ENCODE data around the gene UGT1A10.
"Not testable (repeated sequence)": the region's sequence is repeated elsewhere in the genome, so short reads cannot be mapped to it uniquely, and the experiment has no call there.

UGT1A10 gene

DNA sequence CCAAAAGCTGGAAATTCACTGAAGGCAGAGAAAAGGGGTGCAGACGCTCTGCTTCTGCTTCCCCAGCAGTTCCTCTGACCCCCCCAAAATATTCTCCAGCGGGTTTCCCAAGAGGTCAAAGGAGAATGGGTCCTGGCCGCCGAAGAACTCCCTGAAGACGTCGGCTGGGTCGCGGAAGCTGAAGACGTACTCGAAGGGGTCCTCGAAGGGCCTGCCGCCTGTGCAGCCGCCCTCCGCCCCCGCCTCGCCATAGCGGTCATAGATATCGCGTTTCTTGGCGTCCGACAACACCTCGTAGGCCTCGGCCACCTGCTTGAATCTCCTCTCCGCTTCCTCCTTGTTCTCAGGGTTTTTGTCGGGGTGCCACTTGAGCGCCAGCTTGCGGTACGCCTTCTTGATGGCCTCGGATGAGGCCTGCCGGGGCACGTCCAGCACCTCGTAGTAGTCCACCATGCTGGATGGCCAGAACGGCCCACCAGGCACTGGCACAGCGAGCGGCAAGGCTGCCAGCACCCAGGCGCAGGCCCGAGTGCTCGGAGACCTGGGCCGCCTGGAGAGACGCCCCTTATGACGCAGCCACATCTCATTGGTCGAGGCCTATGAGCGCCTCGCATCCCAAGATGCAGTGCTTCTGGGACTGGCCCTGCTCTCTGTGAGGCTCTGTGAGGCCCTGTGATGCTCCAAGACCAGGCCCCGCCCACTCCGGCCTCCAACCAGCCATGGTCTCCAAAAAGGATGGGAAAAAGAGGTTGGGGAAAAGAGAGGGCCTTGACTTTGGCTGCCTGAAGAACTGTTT lies 107.4 kb downstream of the UGT1A10 start:
- H3K4me3 ChIP-seq (ENCODE audit: low read depth, low read length), result no peak overlapping the region
- TF ChIP-seq MYC (IDR thresholded peaks at IDR 0.05; ENCODE audit: low read depth, low read length), result no peak
- no peak for DNase-seq (ENCODE audit: low read depth)

DNA sequence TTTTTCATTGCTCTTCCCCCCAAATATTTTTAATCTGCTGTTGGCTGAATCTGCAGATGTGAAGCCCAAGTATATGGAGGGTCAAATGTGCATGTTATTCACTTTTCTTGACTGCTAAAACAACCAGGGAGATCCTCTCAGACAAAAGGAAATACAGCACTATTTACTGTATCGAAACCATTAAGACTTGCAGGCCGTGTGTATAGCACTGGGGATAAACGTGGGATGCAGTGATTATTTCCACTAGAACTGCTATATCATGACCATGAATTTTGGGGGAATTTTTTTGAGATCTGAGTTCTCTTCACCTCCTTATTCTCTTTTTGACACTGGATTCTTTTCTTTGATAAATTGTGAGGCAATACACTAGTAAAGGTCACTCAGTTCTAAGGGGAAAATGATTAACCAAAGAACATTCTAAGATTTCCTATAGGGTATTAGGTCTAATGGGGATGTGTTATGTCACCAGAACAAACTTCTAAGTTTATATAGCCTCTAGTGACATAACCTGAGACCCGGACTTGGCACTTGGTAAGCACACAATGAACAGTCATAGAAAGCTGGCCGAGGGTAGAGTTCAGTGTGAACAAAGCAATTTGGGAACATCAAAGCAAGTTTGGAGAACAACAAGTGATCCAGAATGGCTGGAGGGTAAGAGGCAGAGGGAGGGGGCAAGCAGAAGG lies 109.0 kb downstream of the UGT1A10 start:
- H3K4me3 ChIP-seq (ENCODE audit: low read depth, low read length), result no peak overlapping the region
- DNase-seq (ENCODE audit: low read depth), result no peak
- TF ChIP-seq MYC (IDR thresholded peaks at IDR 0.05; ENCODE audit: low read depth, low read length) (no peak), POLR2A (IDR thresholded peaks at IDR 0.05; ENCODE audit: extremely low read depth, insufficient read length) (no peak)
- TF ChIP-seq, protein P1, sequence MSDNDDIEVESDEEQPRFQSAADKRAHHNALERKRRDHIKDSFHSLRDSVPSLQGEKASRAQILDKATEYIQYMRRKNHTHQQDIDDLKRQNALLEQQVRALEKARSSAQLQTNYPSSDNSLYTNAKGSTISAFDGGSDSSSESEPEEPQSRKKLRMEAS (IDR thresholded peaks at IDR 0.05; ENCODE audit: low read depth, low read length), result no peak
- TF ChIP-seq, protein P2, sequence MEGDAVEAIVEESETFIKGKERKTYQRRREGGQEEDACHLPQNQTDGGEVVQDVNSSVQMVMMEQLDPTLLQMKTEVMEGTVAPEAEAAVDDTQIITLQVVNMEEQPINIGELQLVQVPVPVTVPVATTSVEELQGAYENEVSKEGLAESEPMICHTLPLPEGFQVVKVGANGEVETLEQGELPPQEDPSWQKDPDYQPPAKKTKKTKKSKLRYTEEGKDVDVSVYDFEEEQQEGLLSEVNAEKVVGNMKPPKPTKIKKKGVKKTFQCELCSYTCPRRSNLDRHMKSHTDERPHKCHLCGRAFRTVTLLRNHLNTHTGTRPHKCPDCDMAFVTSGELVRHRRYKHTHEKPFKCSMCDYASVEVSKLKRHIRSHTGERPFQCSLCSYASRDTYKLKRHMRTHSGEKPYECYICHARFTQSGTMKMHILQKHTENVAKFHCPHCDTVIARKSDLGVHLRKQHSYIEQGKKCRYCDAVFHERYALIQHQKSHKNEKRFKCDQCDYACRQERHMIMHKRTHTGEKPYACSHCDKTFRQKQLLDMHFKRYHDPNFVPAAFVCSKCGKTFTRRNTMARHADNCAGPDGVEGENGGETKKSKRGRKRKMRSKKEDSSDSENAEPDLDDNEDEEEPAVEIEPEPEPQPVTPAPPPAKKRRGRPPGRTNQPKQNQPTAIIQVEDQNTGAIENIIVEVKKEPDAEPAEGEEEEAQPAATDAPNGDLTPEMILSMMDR (IDR thresholded peaks at IDR 0.05; ENCODE audit: low read depth, low read length), result no peak

DNA sequence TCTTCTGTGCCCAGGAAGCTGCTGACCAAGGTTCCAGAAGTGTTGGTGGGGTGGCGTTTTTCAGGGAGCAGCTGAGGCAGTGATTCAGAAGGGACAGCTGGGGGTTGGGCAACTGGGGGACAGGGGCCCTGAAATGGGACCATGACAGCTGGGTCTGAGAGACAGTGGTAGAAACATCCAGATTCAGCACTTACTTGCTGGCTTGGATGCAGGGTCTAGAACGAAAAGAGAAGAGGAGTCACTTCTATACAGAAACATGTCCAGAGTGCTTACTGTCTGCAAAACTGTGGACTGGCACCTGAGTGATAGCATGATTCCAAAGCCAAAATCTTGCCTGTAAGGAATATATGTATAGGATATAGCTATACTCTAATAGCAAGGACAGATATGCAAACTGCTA lies 109.6 kb downstream of the UGT1A10 start:
- H3K4me3 ChIP-seq (ENCODE audit: low read depth, low read length); DNase-seq (ENCODE audit: low read depth): not testable (repeated sequence)

DNA sequence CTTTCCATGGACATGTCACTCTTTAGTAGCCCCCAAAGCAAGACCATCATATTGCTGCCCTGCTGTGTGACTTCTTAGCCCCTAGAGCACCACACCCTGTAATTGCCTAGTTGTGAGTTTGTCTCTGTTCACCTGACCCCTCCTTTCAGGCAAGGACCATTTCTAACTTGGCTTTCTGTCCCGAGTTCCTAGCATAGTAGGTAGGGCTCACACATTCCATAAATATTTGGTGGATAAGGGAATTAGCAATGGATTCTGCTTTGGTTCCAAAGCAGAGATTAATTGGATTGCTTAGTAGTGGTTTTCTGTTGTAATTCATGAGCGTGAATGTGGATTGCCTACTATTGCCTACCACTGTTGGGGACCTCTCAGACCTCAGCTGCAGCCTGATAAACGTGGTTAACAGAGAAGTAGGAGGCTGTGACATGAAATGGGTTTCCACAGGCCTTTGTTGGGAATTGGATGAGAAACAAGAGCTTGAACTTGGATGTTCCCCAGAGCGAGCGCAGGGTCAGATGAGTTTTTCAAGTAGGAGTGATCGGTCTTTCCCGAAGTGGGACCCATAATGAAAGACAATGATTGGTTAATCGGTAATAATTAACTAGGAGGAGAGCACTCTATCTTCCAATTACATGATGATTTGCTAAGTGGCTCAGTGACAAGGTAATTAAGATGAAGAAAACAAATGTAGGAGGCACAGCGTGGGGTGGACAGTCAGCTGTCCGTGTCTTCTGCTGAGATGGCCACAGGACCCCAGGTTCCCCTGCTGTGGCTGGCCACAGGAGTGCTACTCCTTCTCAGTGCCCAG lies 110.4 kb downstream of the UGT1A10 start:
- DNase-seq (ENCODE audit: low read depth), result no peak
- no peak overlapping the region for H3K4me3 ChIP-seq (ENCODE audit: low read depth, low read length)

DNA sequence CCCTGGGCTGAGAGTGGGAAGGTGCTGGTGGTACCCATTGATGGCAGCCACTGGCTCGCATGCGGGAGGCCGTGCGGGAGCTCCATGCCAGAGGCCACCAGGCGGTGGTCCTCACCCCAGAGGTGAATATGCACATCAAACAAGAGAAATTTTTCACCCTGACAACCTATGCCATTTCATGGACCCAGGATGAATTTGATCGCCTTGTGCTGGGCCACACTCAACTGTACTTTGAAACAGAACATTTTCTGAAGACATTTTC lies 111.0 kb downstream of the UGT1A10 start:
- TF ChIP-seq, protein P2 (IDR thresholded peaks at IDR 0.05; ENCODE audit: low read depth, low read length), result no peak
- TF ChIP-seq, protein P1 (IDR thresholded peaks at IDR 0.05; ENCODE audit: low read depth, low read length), result no peak
- no peak for TF ChIP-seq POLR2A (IDR thresholded peaks at IDR 0.05; ENCODE audit: extremely low read depth, insufficient read length)
- no peak for TF ChIP-seq MYC (IDR thresholded peaks at IDR 0.05; ENCODE audit: low read depth, low read length)
- DNase-seq (ENCODE audit: low read depth), result no peak
- no peak overlapping the region for H3K4me3 ChIP-seq (ENCODE audit: low read depth, low read length)

More for the DNA sequence above, 110.4 kb downstream of the UGT1A10 start:
- TF ChIP-seq, protein P2 (IDR thresholded peaks at IDR 0.05; ENCODE audit: low read depth, low read length), result no peak

DNA sequence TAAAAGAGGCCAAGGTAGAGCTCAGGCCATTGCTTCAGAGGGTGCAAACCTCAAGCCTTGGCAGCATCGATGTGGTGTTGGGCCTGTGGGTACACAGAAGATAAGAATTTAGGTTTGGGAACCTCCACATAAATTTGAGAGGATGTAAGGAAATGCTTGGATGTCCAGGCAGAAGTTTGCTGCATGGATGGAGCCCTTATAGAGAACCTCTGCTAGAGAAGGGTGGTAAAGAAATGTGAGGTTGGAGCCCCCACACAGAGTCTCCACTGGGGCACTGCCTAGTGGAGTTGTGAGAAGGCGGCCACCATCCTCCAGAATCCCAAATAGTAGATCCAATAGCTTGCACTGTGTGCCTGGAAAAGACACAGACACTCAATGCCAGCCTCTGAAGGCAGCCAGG lies 114.4 kb downstream of the UGT1A10 start:
- DNase-seq (ENCODE audit: low read depth); H3K4me3 ChIP-seq (ENCODE audit: low read depth, low read length): not testable (repeated sequence)

DNA sequence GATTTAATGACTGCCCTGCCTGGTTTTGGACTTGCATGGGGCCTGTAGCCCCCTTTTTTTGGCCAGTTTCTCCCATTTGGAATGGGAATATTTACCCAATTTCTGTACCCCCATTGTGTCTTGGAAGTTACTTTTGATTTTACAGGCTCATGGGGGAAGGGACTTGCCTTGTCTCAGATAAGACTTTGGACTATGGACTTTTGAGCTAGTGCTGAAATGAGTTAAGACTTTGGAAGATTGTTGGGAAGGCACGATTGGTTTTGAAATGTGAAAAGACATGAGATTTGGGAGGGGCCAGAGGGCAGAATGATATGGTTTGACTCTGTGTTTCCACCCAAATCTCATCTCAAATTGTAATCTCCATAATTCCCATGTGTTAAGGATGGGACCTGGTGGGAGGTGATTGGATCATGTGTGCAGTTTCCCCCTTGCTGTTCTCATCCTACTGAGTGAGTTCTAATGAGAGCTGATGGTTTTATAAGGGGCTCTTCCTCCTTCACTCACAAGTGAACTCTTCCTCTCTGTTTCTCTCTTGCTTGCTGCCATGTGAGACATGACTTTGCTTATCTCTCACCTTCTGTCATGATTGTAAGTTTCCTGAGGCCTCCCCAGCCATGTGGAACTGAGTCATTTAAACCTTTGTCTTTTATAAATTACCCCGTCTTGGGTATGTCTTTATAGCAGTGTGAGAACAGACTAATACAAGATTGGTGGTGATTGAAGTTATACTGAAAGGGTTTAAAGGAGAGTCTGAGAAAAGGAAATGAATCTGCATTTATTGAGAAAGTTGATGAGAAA lies 115.2 kb downstream of the UGT1A10 start:
- H3K4me3 ChIP-seq (ENCODE audit: low read depth, low read length); DNase-seq (ENCODE audit: low read depth): not testable (repeated sequence)
